GM21528 (cell line): ENCODE results near the gene ING1.
"Not testable (repeated sequence)": the region's sequence is repeated elsewhere in the genome, so short reads cannot be mapped to it uniquely, and the experiment has no call there.

Experiments
- ATAC-seq: cut with Tn5 transposase; IDR thresholded peaks from one replicate; pipeline ENCODE4 v1.9.1; 2021; ENCODE audit warnings: mild to moderate bottlenecking, moderate library complexity; ENCODE audit not compliant: unreplicated experiment, low FRiP score

Gene ING1

DNA sequence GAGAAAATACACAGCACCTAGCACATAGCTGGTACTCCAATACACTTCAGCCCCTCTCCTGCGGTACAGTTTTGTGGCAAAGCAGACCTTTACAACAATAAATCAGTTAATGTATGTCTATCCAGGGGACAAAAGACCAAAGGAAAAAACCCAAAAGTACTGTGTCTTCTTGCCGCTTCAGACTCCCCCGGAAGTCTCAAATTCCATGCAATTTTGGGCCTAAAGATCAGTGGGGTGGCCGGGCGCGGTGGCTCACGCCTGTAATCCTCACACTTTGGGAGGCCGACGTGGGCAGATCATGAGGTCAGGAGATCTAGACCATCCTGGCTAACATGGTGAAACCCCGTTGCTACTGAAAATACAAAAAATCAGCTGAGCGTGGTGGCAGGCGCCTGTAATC lies 23.8 kb upstream of the ING1 start:
- ATAC-seq: no peak

DNA sequence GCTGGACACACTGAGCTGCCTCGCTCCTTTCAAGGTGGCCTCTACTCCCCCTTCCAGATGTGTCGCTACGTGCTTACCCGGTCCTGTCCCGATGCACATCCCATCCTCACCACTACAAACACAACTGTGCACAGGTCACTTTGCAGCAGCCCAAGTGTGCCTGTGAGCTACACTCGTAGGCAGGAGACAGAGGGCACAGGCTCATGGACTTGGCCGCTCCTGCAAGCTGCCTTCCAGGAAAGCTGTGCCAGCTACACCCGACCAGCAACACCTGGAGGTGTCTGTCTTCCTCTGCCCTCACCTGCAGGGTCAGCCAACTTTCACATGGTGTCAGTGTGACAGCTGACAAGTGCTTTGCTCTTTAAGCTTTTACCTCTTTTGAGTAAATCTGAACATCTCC lies 23.0 kb upstream of the ING1 start:
- no peak for ATAC-seq

- not testable (repeated sequence) for ATAC-seq
These were observed 17.7 kb upstream of the ING1 start for GRCh38 chr13:110695774-110696173.

- ATAC-seq: no peak
These were observed 16.7 kb upstream of the ING1 start for GRCh38 chr13:110696776-110697175.

- no peak for ATAC-seq
These were observed 15.7 kb upstream of the ING1 start for GRCh38 chr13:110697842-110698241.

DNA sequence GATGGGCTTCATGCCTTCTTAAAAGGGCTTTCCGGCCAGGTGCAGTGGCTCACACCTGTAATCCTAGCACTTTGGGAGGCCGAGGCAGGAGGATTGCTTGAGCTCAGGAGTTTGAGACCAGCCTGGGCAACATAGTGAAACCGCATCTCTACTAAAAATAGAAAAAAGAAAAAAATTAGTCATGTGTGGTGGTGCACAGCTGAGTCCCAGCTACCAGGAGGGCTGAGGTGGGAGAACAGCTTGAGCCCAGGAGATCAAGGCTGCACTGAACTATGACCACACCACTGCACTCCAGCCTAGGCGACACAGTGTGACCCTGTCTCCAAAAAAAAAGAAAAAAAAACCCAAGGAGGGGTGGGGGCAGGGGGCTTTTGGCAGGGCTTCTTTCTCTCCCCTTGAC lies 14.8 kb upstream of the ING1 start:
- peak; percentile 57 for ATAC-seq

GRCh38 chr13:110699148-110700145 lies 14.1 kb upstream of the ING1 start:
- ATAC-seq: no peak

DNA sequence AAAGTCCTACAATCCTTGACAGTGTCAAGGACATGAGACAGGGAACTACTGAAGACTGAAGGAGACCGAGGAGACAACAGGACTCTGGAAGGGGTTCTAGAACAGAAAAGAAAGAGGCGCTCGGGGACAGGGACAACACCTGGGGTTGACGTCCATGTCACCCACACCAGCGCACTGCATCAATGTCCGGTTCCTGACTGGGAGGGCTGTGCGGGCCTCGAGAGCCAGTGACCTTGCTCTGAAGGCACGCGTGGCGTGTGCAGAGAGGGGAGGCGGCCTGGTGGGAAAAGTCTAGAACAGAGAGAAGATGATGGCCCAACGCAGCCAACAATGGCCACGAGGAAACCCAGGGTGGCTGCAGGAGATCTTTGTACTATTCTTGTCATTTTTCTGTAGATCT lies 13.3 kb upstream of the ING1 start:
- ATAC-seq: no peak

- no peak for ATAC-seq
These were observed 12.9 kb upstream of the ING1 start for GRCh38 chr13:110700641-110701040.

DNA sequence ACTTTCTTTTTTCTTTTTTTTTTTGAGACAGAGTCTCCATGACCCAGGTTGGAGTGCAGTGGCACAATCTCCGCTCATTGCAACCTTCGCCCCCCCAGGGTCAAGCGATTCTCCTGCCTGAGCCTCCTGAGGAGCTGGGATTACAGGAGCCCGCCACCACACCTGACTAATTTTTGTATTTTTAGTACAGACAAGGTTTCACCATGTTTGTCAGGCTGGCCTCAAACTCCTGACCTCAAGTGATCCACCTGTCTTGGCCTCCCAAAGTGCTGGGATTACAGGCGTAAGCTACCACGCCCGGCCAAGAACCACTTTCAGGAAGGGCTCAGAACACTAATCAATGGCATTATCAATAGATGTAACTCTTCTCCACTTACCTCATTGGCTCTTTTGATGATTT lies 12.4 kb upstream of the ING1 start:
- not testable (repeated sequence) for ATAC-seq

GRCh38 chr13:110702089-110702488 lies 11.4 kb upstream of the ING1 start:
- ATAC-seq: no peak

GRCh38 chr13:110702591-110703526 lies 10.6 kb upstream of the ING1 start:
- no peak for ATAC-seq

DNA sequence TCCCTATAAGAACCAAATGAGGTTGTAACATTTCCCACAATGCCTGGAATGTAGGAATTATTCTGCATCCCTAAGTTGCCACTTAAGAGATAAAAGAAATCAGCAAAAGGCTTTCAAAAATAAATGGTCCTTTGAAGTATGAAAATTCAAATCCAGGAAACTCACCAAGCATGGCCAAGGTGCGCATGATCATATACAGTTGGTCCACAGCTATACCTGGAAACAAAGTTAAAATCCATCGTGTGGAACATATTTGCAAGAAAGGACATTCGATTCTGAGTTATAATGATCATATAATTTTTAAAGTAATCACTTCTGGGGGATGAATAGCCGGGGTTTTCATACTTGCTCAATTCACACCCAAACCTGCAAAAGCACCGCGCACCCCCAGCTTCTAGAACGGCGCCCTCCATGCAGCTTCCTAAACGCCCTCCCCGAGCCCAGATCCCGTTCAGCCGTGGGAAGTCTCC lies 8.1 kb upstream of the ING1 start:
- ATAC-seq: no peak

GRCh38 chr13:110705826-110706569 lies 7.5 kb upstream of the ING1 start, which contains the start of gene CARS2:
TSS of gene CARS2 (minus strand) at chr13:110706116. CDS start at chr13:110706093, 23 bp downstream.
- peak; percentile 96 for ATAC-seq

GRCh38 chr13:110706570-110707372 lies 6.7 kb upstream of the ING1 start:
- no peak for ATAC-seq

DNA sequence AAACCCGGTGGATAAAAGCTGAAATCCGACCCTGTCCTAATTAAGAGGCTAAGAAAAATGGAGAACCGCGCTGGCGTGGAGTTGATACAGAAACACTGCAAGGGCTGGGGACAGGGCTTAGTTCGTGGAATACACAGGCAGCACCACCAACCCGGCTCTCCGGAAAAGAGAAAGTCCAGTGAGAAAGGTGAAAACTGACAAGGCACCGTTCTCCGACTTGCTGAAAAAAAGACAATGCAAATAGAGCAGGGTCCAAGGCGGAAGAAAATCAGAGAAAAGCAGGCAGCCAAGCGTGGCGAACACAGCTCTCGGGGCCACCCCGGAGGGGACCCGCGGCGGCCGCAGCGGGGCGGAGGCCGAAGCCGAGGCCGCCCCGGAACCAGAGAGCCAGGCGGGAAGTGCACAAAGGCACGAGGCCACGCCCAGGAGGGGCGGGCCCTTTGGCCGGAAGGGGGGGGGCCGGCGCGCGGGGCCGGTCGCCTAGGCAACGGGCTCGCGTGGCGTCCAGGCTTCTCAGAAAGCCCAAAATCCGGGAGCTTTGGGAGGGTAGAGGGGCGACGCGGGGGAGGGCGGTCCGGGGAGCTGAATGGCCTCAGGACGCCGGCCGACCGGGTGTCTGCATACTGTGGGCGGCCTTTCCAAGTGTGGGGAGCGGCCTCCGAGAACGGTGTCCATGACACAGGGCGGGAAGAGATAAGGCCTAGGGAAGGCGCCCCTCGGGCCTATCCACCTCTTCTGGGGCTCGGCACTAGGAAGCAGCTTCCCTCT lies 1.2 kb upstream of the ING1 start:
- ATAC-seq: peak; percentile 36

GRCh38 chr13:110712849-110713641 lies 455 bp upstream of the ING1 start:
- peak; percentile 57 for ATAC-seq
